Activated naive CD8-positive, alpha-beta T cell treated with anti-CD3 and anti-CD28 coated beads, Interleukin-2, amount 50 U/mL, for 16 hours (primary cell): Measurements from ENCODE around the gene KIF21B.
"Not testable (repeated sequence)": the region's sequence is repeated elsewhere in the genome, so short reads cannot be mapped to it uniquely, and the experiment has no call there.

Experiments
- DNase-seq: peaks from one replicate; pipeline ENCODE4 v3.0.0-alpha.2; 2020; ENCODE audit warnings: low read depth, low spot score

The KIF21B gene

DNA sequence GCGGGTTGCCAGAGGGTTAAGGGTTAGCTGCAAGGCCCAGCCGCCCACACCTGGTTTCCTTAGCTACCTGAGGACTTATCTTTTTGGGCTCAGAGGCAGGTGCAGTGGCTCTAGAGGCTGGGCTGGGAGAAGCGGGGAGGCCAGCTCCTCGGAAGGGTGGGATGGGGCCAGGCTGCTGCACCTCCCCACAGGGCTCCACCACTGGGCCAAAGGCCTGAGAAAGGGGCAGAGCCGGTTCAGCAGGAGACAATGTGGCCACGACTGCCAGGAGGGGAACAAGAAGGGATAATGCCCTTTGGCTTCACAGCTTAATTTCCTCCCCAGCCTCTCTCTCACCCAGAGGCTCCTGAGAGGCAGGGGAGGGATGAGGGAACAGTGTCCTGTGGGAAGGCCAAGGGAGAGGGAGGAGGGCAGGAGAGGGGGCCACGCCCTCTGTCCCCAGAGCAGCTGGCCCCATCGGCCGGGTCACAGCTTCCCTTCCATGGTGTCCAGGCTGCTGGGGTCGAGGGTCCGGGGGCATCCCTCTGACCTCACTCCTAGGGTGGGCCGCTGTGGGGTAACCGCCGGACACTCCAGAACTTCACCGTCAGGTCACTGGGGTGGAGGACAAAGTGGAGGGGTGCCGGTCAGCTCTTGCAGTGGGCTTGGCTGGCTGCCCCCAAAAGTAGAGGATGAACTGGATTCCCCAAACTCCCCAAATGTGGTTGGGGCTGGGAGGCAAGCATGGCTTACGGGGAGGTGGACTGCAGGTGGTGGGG lies 50.4 kb downstream of the KIF21B start:
- DNase-seq, result no peak

GRCh38 chr1:200971955-200972711 lies 51.4 kb downstream of the KIF21B start:
- no peak for DNase-seq

DNA sequence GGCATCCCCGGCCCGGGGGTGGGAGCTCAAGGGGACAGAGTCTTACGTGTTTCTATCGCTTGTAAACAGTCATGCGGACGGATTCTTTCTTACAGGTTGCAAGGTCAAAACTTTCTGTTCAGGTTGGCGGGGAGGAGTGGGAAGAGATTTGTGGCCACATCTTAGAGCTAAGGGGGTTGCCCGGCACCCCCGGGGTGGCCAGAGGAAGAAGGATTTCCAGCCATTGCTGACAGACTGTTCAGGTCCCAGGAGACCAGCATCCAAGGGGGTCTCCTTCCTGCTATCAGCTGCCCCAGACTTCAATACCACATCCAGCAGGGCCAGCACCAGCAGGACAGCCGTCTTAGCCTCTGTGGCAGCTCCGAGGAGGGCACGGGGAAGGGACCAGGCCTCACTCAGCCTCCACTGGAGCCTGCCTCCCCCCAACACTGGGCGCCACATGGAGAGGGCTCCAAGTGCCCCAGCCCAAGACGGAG lies 52.0 kb downstream of the KIF21B start:
- no peak for DNase-seq

- DNase-seq, result no peak
Measured at GRCh38 chr1:200970771-200971427, 52.6 kb downstream of the KIF21B start.

DNA sequence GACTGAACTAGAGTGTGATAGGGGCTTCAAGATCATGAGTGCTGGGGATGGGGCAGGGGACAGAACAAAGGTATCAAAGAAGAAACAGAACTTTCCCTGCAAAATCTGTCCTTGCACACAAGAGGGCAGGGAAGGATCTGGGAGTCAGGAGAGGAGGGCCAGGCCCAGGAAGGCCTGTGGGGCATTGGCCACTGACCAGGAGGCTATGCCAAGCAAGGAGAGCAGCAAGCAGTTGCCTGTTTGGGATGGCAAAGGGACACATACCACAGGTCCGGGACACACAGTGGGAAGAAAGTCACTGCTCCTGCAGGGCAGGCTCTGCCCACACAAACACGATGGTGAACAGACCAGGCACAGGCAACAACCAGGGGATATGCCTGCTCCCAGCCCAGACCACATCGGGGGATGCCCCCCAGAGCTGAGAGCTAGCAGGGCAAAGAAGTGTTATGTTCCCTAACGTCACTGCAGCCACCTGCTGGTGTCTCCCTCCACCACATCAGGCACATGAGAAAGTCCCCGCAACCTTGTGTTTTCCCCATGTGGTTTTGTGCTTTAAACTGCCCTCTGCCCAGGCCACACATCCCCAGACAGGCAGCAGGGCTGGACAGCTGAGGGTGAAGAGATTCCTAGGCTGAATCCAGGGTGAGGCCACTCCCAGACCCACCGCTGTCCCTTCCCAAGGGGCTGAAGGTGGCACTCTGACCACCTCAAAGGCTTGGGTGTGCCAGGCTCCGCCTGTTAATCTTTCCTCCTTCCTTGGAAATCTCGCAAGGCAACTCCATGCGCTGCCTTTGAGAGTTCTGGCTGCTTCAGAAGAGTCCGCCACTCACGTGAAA lies 53.6 kb downstream of the KIF21B start:
- DNase-seq, result no peak

GRCh38 chr1:200968469-200969410 lies 54.8 kb downstream of the KIF21B start:
- no peak for DNase-seq

DNA sequence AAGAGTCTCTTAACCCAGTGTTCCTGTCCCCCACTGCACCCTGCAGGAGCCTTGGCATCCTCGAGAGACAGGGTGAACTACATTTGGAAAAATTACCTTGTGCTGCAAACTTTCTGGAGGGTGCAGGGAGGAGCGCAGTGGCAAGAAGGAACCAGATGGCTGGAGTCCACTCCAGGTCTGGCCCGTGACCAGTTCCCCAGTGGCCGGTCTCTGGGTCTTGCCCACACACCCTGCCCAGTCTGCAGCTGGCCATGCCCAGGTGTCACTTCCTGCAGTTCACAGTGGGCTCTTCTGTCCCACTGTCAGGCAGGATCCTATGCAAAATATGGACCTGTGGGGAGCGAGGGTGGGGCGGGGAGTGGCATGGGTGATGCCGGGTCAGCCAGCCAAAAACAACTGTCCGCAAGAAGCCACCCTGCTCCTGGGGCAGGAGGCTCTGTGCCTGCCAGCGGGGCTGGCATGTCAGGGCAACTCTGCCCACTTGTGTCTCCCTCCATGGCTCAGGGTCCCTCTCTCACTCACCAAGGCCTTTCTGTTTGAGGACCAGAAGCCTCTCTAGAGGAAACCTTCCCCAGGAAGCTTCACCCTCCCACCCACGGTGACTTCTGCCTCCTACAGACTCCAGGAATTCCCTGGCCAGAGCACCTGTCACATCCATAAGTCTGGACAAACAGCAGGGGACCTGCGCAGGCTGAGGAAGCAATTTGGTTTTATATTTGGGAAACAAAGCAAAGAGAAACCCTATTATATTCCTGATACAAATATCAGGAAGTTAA lies 55.6 kb downstream of the KIF21B start:
- no peak for DNase-seq

DNA sequence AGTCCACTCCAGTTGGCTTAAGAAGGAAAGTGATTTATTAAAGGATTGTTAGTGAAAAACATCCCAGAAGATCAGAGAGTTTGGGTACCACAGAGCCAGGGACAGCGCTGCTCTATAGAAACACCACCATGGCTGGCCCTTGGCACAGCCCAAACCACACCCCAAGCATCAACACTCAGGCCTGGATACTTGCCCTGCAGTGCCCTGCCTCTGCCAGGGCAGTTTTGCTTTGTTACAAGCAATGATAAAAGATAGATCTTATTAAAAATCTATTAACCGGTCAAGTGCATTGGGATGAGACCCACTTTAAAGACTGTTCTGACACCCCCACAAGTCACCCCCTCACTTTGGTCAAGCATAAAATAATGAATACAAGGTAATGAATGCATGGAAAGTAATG lies 56.6 kb downstream of the KIF21B start:
- no peak for DNase-seq

GRCh38 chr1:200965111-200965805 lies 58.3 kb downstream of the KIF21B start:
- no peak for DNase-seq

DNA sequence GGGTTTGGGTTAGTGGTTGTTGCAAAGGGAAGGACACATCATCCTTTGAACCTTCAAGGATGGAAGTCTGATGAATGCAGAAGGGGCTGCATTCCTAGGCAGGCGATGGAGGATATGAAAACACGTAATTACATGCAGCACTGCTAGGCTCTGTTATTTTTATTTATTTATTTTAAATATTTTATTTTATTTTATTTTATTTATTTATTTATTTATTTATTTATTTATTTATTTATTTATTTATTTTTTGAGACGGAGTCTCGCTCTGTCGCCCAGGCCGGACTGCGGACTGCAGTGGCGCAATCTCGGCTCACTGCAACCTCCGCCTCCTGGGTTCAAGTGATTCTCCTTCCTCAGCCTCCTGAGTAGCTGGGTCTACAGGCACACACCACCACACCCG lies 59.6 kb downstream of the KIF21B start:
- DNase-seq, result not testable (repeated sequence)

DNA sequence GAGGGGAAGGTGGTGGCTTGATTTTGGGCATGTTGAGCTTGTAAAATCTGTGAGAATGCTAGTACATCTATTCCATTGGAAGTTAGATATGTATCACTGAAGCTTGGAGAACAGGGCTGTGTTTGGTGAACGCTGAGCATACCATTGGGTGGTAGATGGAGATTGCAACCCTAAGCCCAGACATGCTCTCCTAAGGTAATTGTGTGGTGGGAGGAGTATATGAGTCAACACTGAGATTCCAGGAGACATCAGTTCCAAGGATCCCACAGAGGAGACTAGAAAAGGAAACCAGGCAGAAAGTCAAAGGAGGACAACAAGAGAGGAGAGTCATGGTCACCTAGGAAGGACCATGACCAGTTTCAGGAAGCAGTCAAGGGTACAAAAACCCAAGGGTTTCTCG lies 60.4 kb downstream of the KIF21B start:
- no peak for DNase-seq

- DNase-seq, result no peak
Measured at GRCh38 chr1:200962631-200963030, 60.9 kb downstream of the KIF21B start.

- not testable (repeated sequence) for DNase-seq
Measured at GRCh38 chr1:200962151-200962550, 61.4 kb downstream of the KIF21B start.

GRCh38 chr1:200960948-200961340 lies 62.6 kb downstream of the KIF21B start:
- DNase-seq, result no peak

DNA sequence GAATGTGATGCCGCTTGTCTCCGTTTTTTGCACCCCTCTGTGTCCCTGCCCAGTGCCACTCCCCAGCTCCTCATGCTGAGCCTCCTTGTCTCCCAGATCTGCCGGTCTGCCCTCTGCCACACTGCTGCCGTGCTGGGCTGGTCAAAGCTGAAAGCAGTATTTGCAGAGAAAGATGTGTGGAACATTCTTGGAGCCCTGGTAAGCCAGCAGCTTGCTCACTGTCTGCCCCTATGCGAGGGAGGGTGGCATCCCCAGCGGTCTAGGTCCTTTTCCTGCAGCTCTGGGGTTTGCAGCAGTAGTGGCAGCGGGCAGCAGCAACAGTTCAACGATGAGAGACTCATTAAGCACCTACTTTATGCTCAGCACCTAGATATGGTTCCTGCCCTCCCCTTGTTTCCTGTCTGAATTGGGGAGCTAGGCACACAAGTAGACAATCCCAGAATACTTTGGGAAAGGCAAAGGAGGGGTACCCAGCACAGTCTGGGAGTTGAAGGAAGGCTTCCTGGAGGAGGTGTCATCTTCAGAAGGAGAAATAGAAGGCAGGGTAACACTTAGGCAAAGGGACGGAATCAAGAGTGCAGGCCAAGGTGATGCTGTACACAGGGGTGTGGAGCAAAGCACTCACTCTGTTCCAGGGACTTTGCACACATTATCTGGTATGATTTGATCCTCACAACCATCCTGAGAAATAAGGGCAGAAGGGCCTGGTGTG lies 63.1 kb downstream of the KIF21B start:
- DNase-seq, result no peak

- DNase-seq, result no peak
Measured at GRCh38 chr1:200959411-200959921, 64.0 kb downstream of the KIF21B start.

DNA sequence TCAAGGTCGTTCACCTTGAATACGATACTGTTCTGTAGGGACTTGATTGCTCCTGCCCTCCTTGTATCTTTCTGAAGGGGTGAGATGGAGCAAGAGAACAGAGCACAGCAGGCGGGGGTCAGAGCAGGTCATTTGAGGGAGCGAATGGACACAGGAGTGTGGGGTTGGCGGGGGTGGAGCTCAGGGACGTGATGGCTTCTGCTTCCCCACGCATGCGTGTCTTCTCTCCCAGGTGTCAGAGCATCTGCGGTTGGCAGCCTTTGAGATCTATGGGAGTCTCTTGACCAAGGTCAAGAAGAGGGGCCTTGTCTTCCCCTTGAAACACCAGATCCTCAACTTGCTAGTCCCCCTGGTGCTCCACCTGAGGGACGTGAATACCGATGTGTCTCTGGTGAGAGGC lies 64.9 kb downstream of the KIF21B start:
- DNase-seq, result no peak

- no peak for DNase-seq
Measured at GRCh38 chr1:200954434-200954833, 69.1 kb downstream of the KIF21B start.
